ENCODE measurements around the gene CRACDL. TPM values are rescaled to one million over a fixed set of nuclear protein-coding genes. Genes with fewer than 3 reads are reported as not detected.

Gene CRACDL
- total and polyA plus RNA-seq, 4 experiments from 2014 or later: 0.25 to 1.3 (median 1.2) TPM

GRCh38 chr2:98822301-98823164 is 113.5 kb downstream of the CRACDL start:
- Mint-ChIP-seq H3K4me1 (peaks cover 23 to 53% (median 36%) of the 10 kb centered on the region in 4 donors), H3K27me3 (peaks cover 0 to 1% of the 10 kb centered on the region in 2 donors), H3K27ac (no peak overlapping the region), H3K9me3 (no peaks in the 10 kb centered on the region), H3K36me3 (peaks cover 0 to 3% of the 10 kb centered on the region in 2 donors), H3K4me3 (peak overlapping the region in 5 of 8 donors; percentile 22 to 76 (median 54))
- peak; percentile 51 to 70 (median 64) for DNase-seq
- Histone ChIP-seq H3K27ac (ENCODE audit: low read depth, low read length) (peak overlapping the region; percentile 39), H3K4me1 (ENCODE audit: insufficient read depth, low read length) (peaks cover 20% of the 10 kb centered on the region), H3K9me3 (ENCODE audit: control insufficient read depth in 1 of 2, low read length in 2 of 2) (no peaks in the 10 kb centered on the region), H3K27me3 (ENCODE audit: insufficient read depth, low read length) (no peaks in the 10 kb centered on the region), H3K4me3 (ENCODE audit: low read length in 2 of 2) (peak overlapping the region in 1 of 2 donors; percentile 43), H3K36me3 (ENCODE audit: insufficient read depth, low read length) (no peaks in the 10 kb centered on the region)
- POLR2A ChIA-PET (ENCODE audit: partially characterized antibody): interaction anchor here (0.7 to 19.4 kb wide), 18 partner anchors 10 to 214 kb away, joined by 3 to 209 read pairs (median 4); partner anchors contain the start of gene MGAT4A
- intact Hi-C loops (cut with micrococcal nuclease): loop anchor here (1.0 kb wide), 1 partner anchor 51 kb away; no protein-coding TSS in a partner anchor
- CTCF ChIA-PET (ENCODE audit: partially characterized antibody): interaction anchor here (0.8 to 6.7 kb wide), 16 partner anchors 10 to 363 kb away, joined by 3 to 30 read pairs (median 5); no protein-coding TSS in a partner anchor

GRCh38 chr2:98821629-98822135 is 114.3 kb downstream of the CRACDL start:
- Histone ChIP-seq H3K4me3 (ENCODE audit: low read length in 2 of 2) (no peak overlapping the region), H3K9me3 (ENCODE audit: control insufficient read depth in 1 of 2, low read length in 2 of 2) (no peaks in the 10 kb centered on the region), H3K27me3 (ENCODE audit: insufficient read depth, low read length) (no peaks in the 10 kb centered on the region), H3K4me1 (ENCODE audit: insufficient read depth, low read length) (peaks cover 16% of the 10 kb centered on the region), H3K27ac (ENCODE audit: low read depth, low read length) (no peak overlapping the region), H3K36me3 (ENCODE audit: insufficient read depth, low read length) (no peaks in the 10 kb centered on the region)
- peak overlapping the region in 5 of 8 donors; percentile 36 to 59 (median 51) for H3K4me3 Mint-ChIP-seq
- ChIA-PET POLR2A (ENCODE audit: partially characterized antibody) (interaction anchor here (0.7 to 19.4 kb wide), 15 partner anchors 10 to 177 kb away, joined by 3 to 209 read pairs (median 4); partner anchors contain the start of gene MGAT4A), CTCF (ENCODE audit: partially characterized antibody) (interaction anchor here (0.8 to 6.7 kb wide), 11 partner anchors 11 to 362 kb away, joined by 3 to 30 read pairs (median 5); no protein-coding TSS in a partner anchor)
- H3K4me1 Mint-ChIP-seq: peaks cover 18 to 45% (median 32%) of the 10 kb centered on the region in 4 donors
- peaks cover 0 to 1% of the 10 kb centered on the region in 2 donors for H3K27me3 Mint-ChIP-seq
- intact Hi-C loops (cut with micrococcal nuclease): loop anchor here (1.0 kb wide), 1 partner anchor 50 kb away; no protein-coding TSS in a partner anchor
- peak overlapping the region in 4 of 7 donors; percentile 30 to 59 (median 54) for H3K27ac Mint-ChIP-seq
- no peaks in the 10 kb centered on the region for H3K9me3 Mint-ChIP-seq
- H3K36me3 Mint-ChIP-seq: peaks cover 0 to 3% of the 10 kb centered on the region in 2 donors
- DNase-seq: no peak

GRCh38 chr2:98819231-98819766 is 116.7 kb downstream of the CRACDL start:
- peak overlapping the region in 1 of 7 donors; percentile 7 for H3K27ac Mint-ChIP-seq
- H3K4me1 Mint-ChIP-seq: peaks cover 13 to 22% (median 18%) of the 10 kb centered on the region in 4 donors
- Histone ChIP-seq H3K4me1 (ENCODE audit: insufficient read depth, low read length) (peaks cover 4% of the 10 kb centered on the region), H3K4me3 (ENCODE audit: low read length in 2 of 2) (no peak overlapping the region), H3K27ac (ENCODE audit: low read depth, low read length) (no peak overlapping the region), H3K36me3 (ENCODE audit: insufficient read depth, low read length) (no peaks in the 10 kb centered on the region), H3K27me3 (ENCODE audit: insufficient read depth, low read length) (no peaks in the 10 kb centered on the region), H3K9me3 (ENCODE audit: control insufficient read depth in 1 of 2, low read length in 2 of 2) (no peaks in the 10 kb centered on the region)
- peaks cover 0 to 2% of the 10 kb centered on the region in 2 donors for H3K36me3 Mint-ChIP-seq
- POLR2A ChIA-PET (ENCODE audit: partially characterized antibody): interaction anchor here (0.6 to 19.4 kb wide), 4 partner anchors 12 to 87 kb away, joined by 3 to 209 read pairs (median 8); partner anchors contain the start of gene MGAT4A
- no peak overlapping the region for H3K4me3 Mint-ChIP-seq
- intact Hi-C loops (cut with micrococcal nuclease): no loop called here
- no peak for DNase-seq
- peaks cover 1% of the 10 kb centered on the region in 2 donors for H3K27me3 Mint-ChIP-seq
- CTCF ChIA-PET (ENCODE audit: partially characterized antibody): interaction anchor here (1.2 to 4.5 kb wide), 5 partner anchors 12 to 170 kb away, joined by 3 to 22 read pairs (median 7); no protein-coding TSS in a partner anchor
- no peaks in the 10 kb centered on the region for H3K9me3 Mint-ChIP-seq

GRCh38 chr2:98818164-98818563 is 117.9 kb downstream of the CRACDL start:
- no peaks in the 10 kb centered on the region for H3K9me3 Mint-ChIP-seq
- CTCF ChIA-PET (ENCODE audit: partially characterized antibody): interaction anchor here (1.3 kb wide), 1 partner anchor 46 kb away, joined by 5 read pairs; no protein-coding TSS in a partner anchor
- intact Hi-C loops (cut with micrococcal nuclease): no loop called here
- no peak overlapping the region for H3K27ac ChIP-seq (ENCODE audit: low read depth, low read length)
- DNase-seq: no peak
- H3K36me3 Mint-ChIP-seq: no peaks in the 10 kb centered on the region
- H3K9me3 ChIP-seq (ENCODE audit: control insufficient read depth in 1 of 2, low read length in 2 of 2): no peaks in the 10 kb centered on the region
- no peak overlapping the region for H3K4me3 Mint-ChIP-seq
- H3K4me1 ChIP-seq (ENCODE audit: insufficient read depth, low read length): no peaks in the 10 kb centered on the region
- POLR2A ChIA-PET (ENCODE audit: partially characterized antibody): interaction anchor here (0.9 to 19.4 kb wide), 4 partner anchors 11 to 86 kb away, joined by 3 to 209 read pairs (median 4); partner anchors contain the start of gene MGAT4A
- H3K27me3 Mint-ChIP-seq: peaks cover 0 to 1% of the 10 kb centered on the region in 2 donors
- no peaks in the 10 kb centered on the region for H3K36me3 ChIP-seq (ENCODE audit: insufficient read depth, low read length)
- H3K27me3 ChIP-seq (ENCODE audit: insufficient read depth, low read length): no peaks in the 10 kb centered on the region
- H3K4me3 ChIP-seq (ENCODE audit: low read length in 2 of 2): no peak overlapping the region
- peaks cover 5 to 10% (median 8%) of the 10 kb centered on the region in 4 donors for H3K4me1 Mint-ChIP-seq
- H3K27ac Mint-ChIP-seq: no peak overlapping the region

- H3K27ac ChIP-seq (ENCODE audit: low read depth, low read length): no peak overlapping the region
These were observed 119.7 kb downstream of the CRACDL start for GRCh38 chr2:98816281-98816680.

GRCh38 chr2:98815795-98816194 is 120.2 kb downstream of the CRACDL start:
- Mint-ChIP-seq H3K27ac (no peak overlapping the region), H3K36me3 (no peaks in the 10 kb centered on the region), H3K4me1 (peaks cover 4 to 8% (median 5%) of the 10 kb centered on the region in 4 donors), H3K9me3 (no peaks in the 10 kb centered on the region), H3K27me3 (peaks cover 0 to 1% of the 10 kb centered on the region in 2 donors), H3K4me3 (no peak overlapping the region)
- no peaks in the 10 kb centered on the region for H3K36me3 ChIP-seq (ENCODE audit: insufficient read depth, low read length)
- H3K4me1 ChIP-seq (ENCODE audit: insufficient read depth, low read length): no peaks in the 10 kb centered on the region
- no peak overlapping the region for H3K4me3 ChIP-seq (ENCODE audit: low read length in 2 of 2)
- no peak overlapping the region for H3K27ac ChIP-seq (ENCODE audit: low read depth, low read length)
- intact Hi-C loops (cut with micrococcal nuclease): no loop called here
- POLR2A ChIA-PET (ENCODE audit: partially characterized antibody): interaction anchor here (0.6 to 1.4 kb wide), 2 partner anchors 44 to 47 kb away, joined by 3 read pairs; no protein-coding TSS in a partner anchor
- no peaks in the 10 kb centered on the region for H3K27me3 ChIP-seq (ENCODE audit: insufficient read depth, low read length)
- CTCF ChIA-PET (ENCODE audit: partially characterized antibody): no interaction called here
- DNase-seq: no peak
- H3K9me3 ChIP-seq (ENCODE audit: control insufficient read depth in 1 of 2, low read length in 2 of 2): no peaks in the 10 kb centered on the region

More at GRCh38 chr2:98816281-98816680, 119.7 kb downstream of the CRACDL start:
- H3K9me3 Mint-ChIP-seq: no peaks in the 10 kb centered on the region
- no peak overlapping the region for H3K4me3 Mint-ChIP-seq
- no peaks in the 10 kb centered on the region for H3K36me3 ChIP-seq (ENCODE audit: insufficient read depth, low read length)
- no peaks in the 10 kb centered on the region for H3K4me1 ChIP-seq (ENCODE audit: insufficient read depth, low read length)
- ChIA-PET POLR2A (ENCODE audit: partially characterized antibody) (interaction anchor here (1.4 kb wide), 1 partner anchor 45 kb away, joined by 3 read pairs; no protein-coding TSS in a partner anchor), CTCF (ENCODE audit: partially characterized antibody) (no interaction called here)
- peaks cover 5 to 9% (median 8%) of the 10 kb centered on the region in 4 donors for H3K4me1 Mint-ChIP-seq
- peak overlapping the region in 1 of 7 donors; percentile 26 for H3K27ac Mint-ChIP-seq
- no peak overlapping the region for H3K4me3 ChIP-seq (ENCODE audit: low read length in 2 of 2)
- DNase-seq: no peak
- H3K9me3 ChIP-seq (ENCODE audit: control insufficient read depth in 1 of 2, low read length in 2 of 2): no peaks in the 10 kb centered on the region
- no peaks in the 10 kb centered on the region for H3K27me3 ChIP-seq (ENCODE audit: insufficient read depth, low read length)
- H3K36me3 Mint-ChIP-seq: no peaks in the 10 kb centered on the region
- intact Hi-C loops (cut with micrococcal nuclease): no loop called here
- peaks cover 0 to 1% of the 10 kb centered on the region in 2 donors for H3K27me3 Mint-ChIP-seq

Measured in CD4-positive, alpha-beta memory T cell (primary cell).